Measurements from ENCODE around the gene PHACTR1. TPM values are rescaled to one million over a fixed set of nuclear protein-coding genes. Genes with fewer than 3 reads are reported as not detected.
"Not testable (repeated sequence)": the region's sequence is repeated elsewhere in the genome, so short reads cannot be mapped to it uniquely, and the experiment has no call there.

Gene PHACTR1
- total and polyA plus RNA-seq, 8 donors = 1.4 to 12.4 (median 9.3) TPM

DNA sequence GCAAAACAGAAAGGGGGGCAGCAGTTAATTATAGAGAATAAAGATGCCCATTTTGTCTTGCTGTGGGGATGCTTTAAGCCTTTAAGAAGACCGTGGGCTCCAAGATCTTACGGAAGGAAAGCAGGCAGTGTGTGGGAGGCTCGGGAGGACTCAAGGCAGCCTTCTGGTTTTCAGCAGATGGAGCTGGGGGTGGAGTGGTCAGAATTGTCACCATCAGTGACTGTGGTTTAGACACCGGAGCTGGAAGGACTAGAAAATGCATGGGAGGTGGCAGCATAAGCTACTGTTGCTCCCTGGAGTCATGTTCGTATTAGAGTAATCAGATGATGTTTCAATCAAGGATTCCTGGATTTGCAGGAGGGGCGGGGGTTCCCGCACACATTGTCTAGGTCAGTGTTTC, 3.7 kb downstream of the PHACTR1 start:
- DNase-seq (no peak), ATAC-seq (no peak), FAIRE-seq (no peak)
- Histone ChIP-seq H3K4me1 (no peaks in the 10 kb centered on the region), H3K9me3 (no peaks in the 10 kb centered on the region), H3K4me3 (no peak overlapping the region), H3K36me3 (no peaks in the 10 kb centered on the region), H3K27ac (no peak overlapping the region), H3K27me3 (peaks cover 0 to 20% (median 3%) of the 10 kb centered on the region in 4 donors)
- 74 to 84% methylated on average over 7 of the region's 7 CpGs for WGBS, 2 donors
- intact Hi-C loops (cut with DNase I) = no loop called here
- TF ChIP-seq, protein P1, sequence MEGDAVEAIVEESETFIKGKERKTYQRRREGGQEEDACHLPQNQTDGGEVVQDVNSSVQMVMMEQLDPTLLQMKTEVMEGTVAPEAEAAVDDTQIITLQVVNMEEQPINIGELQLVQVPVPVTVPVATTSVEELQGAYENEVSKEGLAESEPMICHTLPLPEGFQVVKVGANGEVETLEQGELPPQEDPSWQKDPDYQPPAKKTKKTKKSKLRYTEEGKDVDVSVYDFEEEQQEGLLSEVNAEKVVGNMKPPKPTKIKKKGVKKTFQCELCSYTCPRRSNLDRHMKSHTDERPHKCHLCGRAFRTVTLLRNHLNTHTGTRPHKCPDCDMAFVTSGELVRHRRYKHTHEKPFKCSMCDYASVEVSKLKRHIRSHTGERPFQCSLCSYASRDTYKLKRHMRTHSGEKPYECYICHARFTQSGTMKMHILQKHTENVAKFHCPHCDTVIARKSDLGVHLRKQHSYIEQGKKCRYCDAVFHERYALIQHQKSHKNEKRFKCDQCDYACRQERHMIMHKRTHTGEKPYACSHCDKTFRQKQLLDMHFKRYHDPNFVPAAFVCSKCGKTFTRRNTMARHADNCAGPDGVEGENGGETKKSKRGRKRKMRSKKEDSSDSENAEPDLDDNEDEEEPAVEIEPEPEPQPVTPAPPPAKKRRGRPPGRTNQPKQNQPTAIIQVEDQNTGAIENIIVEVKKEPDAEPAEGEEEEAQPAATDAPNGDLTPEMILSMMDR (IDR thresholded peaks at IDR 0.05) = no peak

DNA sequence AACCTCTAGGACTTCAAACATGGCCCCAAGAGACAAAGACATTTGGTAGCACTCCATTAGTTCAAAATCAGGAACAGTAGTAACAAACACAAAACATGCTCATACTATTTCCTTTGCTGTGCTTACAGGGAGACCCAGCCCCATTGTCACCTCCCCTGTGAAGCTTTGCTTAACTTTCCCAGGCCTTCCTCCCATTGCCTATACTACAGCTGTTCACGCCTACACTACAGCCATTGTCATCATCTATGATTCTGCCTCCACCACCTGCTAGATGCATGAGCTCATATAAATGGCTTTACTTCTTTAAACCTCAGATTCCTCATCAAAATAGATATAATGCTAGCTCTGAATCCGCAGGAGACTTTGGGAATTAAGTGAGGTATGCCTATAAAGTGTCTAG, 8.7 kb downstream of the PHACTR1 start:
- Histone ChIP-seq H3K4me1 (no peaks in the 10 kb centered on the region), H3K36me3 (no peaks in the 10 kb centered on the region), H3K27me3 (peaks cover 0 to 7% (median 0%) of the 10 kb centered on the region in 4 donors), H3K4me3 (no peak overlapping the region), H3K9me3 (no peaks in the 10 kb centered on the region), H3K27ac (no peak overlapping the region)
- 51 to 70% methylated on average over 2 of the region's 2 CpGs for WGBS, 2 donors
- DNase-seq (no peak), FAIRE-seq (no peak), ATAC-seq (no peak)
- intact Hi-C loops (cut with DNase I) = no loop called here
- TF ChIP-seq, protein P1 (IDR thresholded peaks at IDR 0.05) = no peak

DNA sequence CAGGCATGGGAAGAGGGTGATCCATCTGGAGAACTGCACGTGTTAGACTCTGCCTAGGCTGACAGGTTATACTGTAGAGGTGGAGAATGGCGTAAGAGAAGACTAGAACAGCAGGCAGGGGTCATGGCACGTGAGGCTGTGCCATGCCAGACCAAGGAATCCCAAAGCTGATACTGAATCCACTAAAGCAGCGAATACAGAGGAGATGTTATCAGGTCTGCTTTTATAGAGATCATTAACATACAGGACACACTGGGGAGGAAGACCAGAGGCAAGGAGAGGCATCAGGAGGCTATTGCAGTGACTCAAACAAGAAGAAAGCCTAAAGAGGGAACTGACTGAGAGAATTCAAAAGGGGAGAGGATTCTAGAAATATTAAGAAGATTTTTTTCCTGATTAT, 12.9 kb downstream of the PHACTR1 start:
- intact Hi-C loops (cut with DNase I) = no loop called here
- no peaks in the 10 kb centered on the region for H3K4me1 ChIP-seq
- no peak for FAIRE-seq
- no peaks in the 10 kb centered on the region for H3K36me3 ChIP-seq
- WGBS, 2 donors = 49 to 62% methylated on average over 4 of the region's 4 CpGs
- DNase-seq = no peak
- ATAC-seq = no peak
- no peaks in the 10 kb centered on the region for H3K9me3 ChIP-seq
- peaks cover 0 to 3% (median 0%) of the 10 kb centered on the region in 4 donors for H3K27me3 ChIP-seq
- H3K4me3 ChIP-seq = no peak overlapping the region
- TF ChIP-seq, protein P1 (IDR thresholded peaks at IDR 0.05) = no peak
- no peak overlapping the region for H3K27ac ChIP-seq

DNA sequence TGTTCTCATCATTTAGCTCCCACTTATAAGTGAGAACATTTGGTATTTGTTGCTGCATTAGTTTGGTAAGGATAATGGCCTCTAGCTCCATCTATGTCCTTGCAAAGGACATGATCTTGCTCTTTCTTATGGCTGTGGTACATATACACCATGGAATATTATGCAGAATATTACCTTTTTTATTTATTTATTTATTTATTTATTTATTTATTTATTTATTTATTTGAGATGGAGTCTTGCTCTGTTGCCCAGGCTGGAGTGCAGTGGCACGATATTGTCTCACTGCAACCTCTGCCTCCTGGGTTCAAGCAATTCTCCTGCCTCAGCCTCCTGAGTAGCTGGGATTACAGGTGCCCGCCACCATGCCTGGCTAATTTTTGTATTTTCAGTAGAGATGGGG, 14.2 kb downstream of the PHACTR1 start:
- ATAC-seq; intact Hi-C loops (cut with DNase I); H3K9me3 ChIP-seq; H3K36me3 ChIP-seq; H3K27ac ChIP-seq; H3K27me3 ChIP-seq; H3K4me1 ChIP-seq; H3K4me3 ChIP-seq; FAIRE-seq; DNase-seq: not testable (repeated sequence)
- WGBS, 2 donors = 86 to 98% methylated on average over 2 of the region's 2 CpGs

DNA sequence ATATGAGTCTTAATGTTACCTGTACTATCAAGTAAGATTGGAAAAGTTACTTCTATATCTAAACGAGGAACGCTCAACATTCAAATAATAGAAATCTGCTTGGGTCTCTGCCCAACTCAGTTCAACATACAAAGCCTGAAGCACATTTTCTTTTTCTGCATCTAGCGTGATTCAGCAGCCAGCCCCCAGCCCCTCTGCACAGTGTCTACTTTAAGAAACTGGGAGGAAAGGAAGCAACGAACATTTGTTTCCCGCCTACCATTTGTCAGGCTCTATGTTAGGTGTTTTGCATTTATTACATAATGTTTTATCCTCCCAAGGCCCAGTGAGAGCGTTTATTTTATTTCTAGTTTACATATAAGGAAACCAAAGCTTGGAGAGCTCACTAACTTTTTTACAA, 17.3 kb downstream of the PHACTR1 start:
- FAIRE-seq (no peak), DNase-seq (no peak), ATAC-seq (no peak)
- Histone ChIP-seq H3K4me1 (no peaks in the 10 kb centered on the region), H3K4me3 (no peak overlapping the region), H3K27ac (no peak overlapping the region), H3K27me3 (no peaks in the 10 kb centered on the region), H3K36me3 (no peaks in the 10 kb centered on the region), H3K9me3 (no peaks in the 10 kb centered on the region)
- WGBS, 2 donors = 66 to 68% methylated on average over 6 of the region's 6 CpGs
- TF ChIP-seq, protein P1 (IDR thresholded peaks at IDR 0.05) = no peak
- intact Hi-C loops (cut with DNase I) = no loop called here

DNA sequence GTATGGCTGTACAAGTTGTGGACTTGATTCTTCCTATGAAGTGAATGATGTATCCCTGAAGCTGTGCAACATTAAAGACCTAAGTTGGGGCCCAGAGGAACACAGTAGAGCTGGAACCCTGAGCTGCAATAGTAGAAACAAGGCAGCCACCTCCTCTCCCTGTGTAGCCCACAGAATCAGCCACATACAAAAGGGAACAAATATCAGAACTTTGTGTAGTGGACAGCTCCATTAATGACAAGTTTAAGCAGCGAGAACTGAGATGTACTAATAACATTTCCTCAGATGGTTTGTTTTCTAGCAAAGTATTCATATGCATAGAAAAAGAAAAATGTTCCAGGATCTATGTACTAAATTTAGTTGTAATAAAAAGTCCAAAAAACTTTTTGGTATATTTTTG, 19.2 kb downstream of the PHACTR1 start:
- intact Hi-C loops (cut with DNase I) = no loop called here
- no peak for FAIRE-seq
- no peak for DNase-seq
- no peaks in the 10 kb centered on the region for H3K36me3 ChIP-seq
- no peak overlapping the region for H3K27ac ChIP-seq
- TF ChIP-seq, protein P1 (IDR thresholded peaks at IDR 0.05) = no peak
- no peak for ATAC-seq
- WGBS, 2 donors = 18 to 21% methylated on average over 1 of the region's 1 CpG
- no peak overlapping the region for H3K4me3 ChIP-seq
- H3K4me1 ChIP-seq = no peaks in the 10 kb centered on the region
- no peaks in the 10 kb centered on the region for H3K9me3 ChIP-seq
- H3K27me3 ChIP-seq = no peaks in the 10 kb centered on the region

All from pancreas (tissue), 10 donors.